K562 (cell line): ENCODE data around the gene EDA. TPM values are rescaled to one million over a fixed set of nuclear protein-coding genes. Genes with fewer than 3 reads are reported as not detected.

Experiments
- ATAC-seq: fragments of 200-7000 bp; cut with Tn5 transposase; 3 replicates; pipeline ENCODE4 v1.9.1; 2020; ENCODE audit warnings: moderate library complexity
- BruUV-seq: library from RNA; stranded (reverse); fragments of 400-500 nt; replicated peaks from 2 replicates; lab custom pipeline; 2021; lab: Mats Ljungman, UMichigan
- CTCF ChIA-PET: fragments of 300-600 bp; formaldehyde crosslinking; extraction: SDS; loops from one replicate; lab custom pipeline; 2021; ENCODE audit warnings: low intra/inter-chr PET ratio; lab: Yijun Ruan, JAX
- POLR2A ChIA-PET: fragments of 300-600, 350-650 bp; sonication (Branson Sonifier 250); formaldehyde crosslinking; extraction: SDS; loops from one replicate; lab custom pipeline; 2021; ENCODE audit warnings: antibody characterized with exemption, inconsistent platforms; lab: Yijun Ruan, JAX
- DNase-seq, 4 experiments: peaks; one replicate each; pipeline versions ENCODE4 v3.0.0 to v3.0.0-alpha.2; 2011 to 2018; ENCODE audit warnings: low spot score in 3 of 4, mixed read lengths in 3 of 4; ENCODE audit errors: extremely low read depth in 1 of 4
- FAIRE-seq: peaks from 2 replicates; lab custom pipeline; 2011; peaks lifted over from hg19 to GRCh38; lab: Jason Lieb, UNC
- H2AFZ ChIP-seq: 2 replicates; pipeline ENCODE4 v1.6.0; 2011; ENCODE audit warnings: low read depth, low read length, control low read depth, inconsistent platforms
- H3K27ac ChIP-seq: fragments of 200-600 bp; 3 replicates; pipeline ENCODE4 v1.8.0; 2011; ENCODE audit warnings: low read depth, mild to moderate bottlenecking, control low read depth, inconsistent platforms, low read length, moderate library complexity, mixed read lengths; ENCODE audit errors: extremely low read depth
- H3K27me3 ChIP-seq, 2 experiments: fragments of 300-600 bp in 1 of 2; 2 replicates in 1 of 2; 3 replicates in 1 of 2; pipeline versions ENCODE4 v1.6.0 to v1.8.0; 2011; ENCODE audit warnings: inconsistent platforms in 2 of 2, low read length in 2 of 2, mild to moderate bottlenecking in 1 of 2, mixed read lengths in 1 of 2, moderate library complexity in 1 of 2; ENCODE audit not compliant: control insufficient read depth in 2 of 2, insufficient read depth in 2 of 2
- H3K36me3 ChIP-seq: fragments of 300-600 bp; 3 replicates; pipeline ENCODE4 v1.8.0; 2011; ENCODE audit warnings: mild to moderate bottlenecking, low read length, inconsistent platforms; ENCODE audit not compliant: control insufficient read depth, insufficient read depth
- H3K4me1 ChIP-seq, 2 experiments: fragments of 200-600 bp in 1 of 2; replicated peaks in 1 of 2; 2 replicates in 1 of 2; 3 replicates in 1 of 2; pipeline versions ENCODE4 v1.5.1 to v1.8.0; 2011; ENCODE audit warnings: inconsistent platforms in 2 of 2, low read length in 2 of 2, mild to moderate bottlenecking in 1 of 2, mixed read lengths in 1 of 2, moderate library complexity in 1 of 2; ENCODE audit not compliant: control insufficient read depth in 2 of 2, insufficient read depth in 2 of 2
- H3K4me2 ChIP-seq: 2 replicates; pipeline ENCODE4 v1.6.1; 2011; ENCODE audit warnings: low read length, control low read depth, inconsistent platforms, mixed read lengths; ENCODE audit not compliant: insufficient read depth
- H3K4me3 ChIP-seq: fragments of 200-600 bp; sonication (generic), shearing (Covaris generic); 2 replicates; pipeline ENCODE4 v1.5.1; 2016; ENCODE audit warnings: control low read depth, inconsistent platforms
- H3K79me2 ChIP-seq: fragments of 200-600 bp; 3 replicates; pipeline ENCODE4 v1.8.0; 2011; ENCODE audit warnings: low read length, inconsistent platforms; ENCODE audit not compliant: control insufficient read depth, insufficient read depth
- H3K9ac ChIP-seq, 2 experiments: 2 replicates each; pipeline versions ENCODE4 v1.6.0 to v1.6.1; 2011; ENCODE audit warnings: low read depth in 2 of 2, low read length in 2 of 2, control low read depth in 1 of 2, inconsistent platforms in 1 of 2, mild to moderate bottlenecking in 1 of 2, mixed read lengths in 1 of 2; ENCODE audit not compliant: insufficient read depth in 1 of 2
- H3K9me1 ChIP-seq: one replicate; pipeline ENCODE4 v1.6.0; 2011; ENCODE audit warnings: inconsistent platforms, mild to moderate bottlenecking, low read length, moderate library complexity; ENCODE audit not compliant: control insufficient read depth, insufficient read depth
- H3K9me3 ChIP-seq: replicated peaks from 2 replicates; pipeline ENCODE4 v1.5.1; 2011; ENCODE audit warnings: low read depth, low read length, inconsistent platforms; ENCODE audit not compliant: control insufficient read depth, insufficient read depth
- H4K20me1 ChIP-seq: replicated peaks from 2 replicates; pipeline ENCODE4 v1.6.1; 2011; ENCODE audit warnings: low read length, inconsistent platforms, mixed read lengths; ENCODE audit not compliant: control insufficient read depth, insufficient read depth
- C11orf30 ChIP-seq: fragments of 450-650 bp; IDR thresholded peaks from 2 replicates; pipeline ENCODE4 v1.6.1; 2016; ENCODE audit warnings: low read depth, mild to moderate bottlenecking
- CTCF ChIP-seq, 3 experiments: IDR thresholded peaks in 2 of 3; conservative IDR thresholded peaks in 1 of 3; 2 replicates each; pipeline ENCODE4 v1.5.1; 2011 to 2012; ENCODE audit warnings: low read length in 3 of 3, mild to moderate bottlenecking in 3 of 3, control low read depth in 2 of 3, improper control_type of control experiment in 1 of 3, inconsistent platforms in 1 of 3, low read depth in 1 of 3, mixed read lengths in 1 of 3, moderate library complexity in 1 of 3; ENCODE audit not compliant: insufficient read depth in 2 of 3
- NKRF ChIP-seq: fragments of 450-650 bp; IDR thresholded peaks from 2 replicates; pipeline ENCODE4 v1.6.1; 2016; ENCODE audit warnings: borderline replicate concordance
- RAD21 ChIP-seq, 2 experiments: fragments of 250-450 bp in 1 of 2; fragments of 450-650 bp in 1 of 2; sonication (Bioruptor Pico) in 1 of 2; formaldehyde crosslinking in 1 of 2; IDR thresholded peaks in 1 of 2; conservative IDR thresholded peaks in 1 of 2; 2 replicates each; pipeline versions ENCODE4 v1.4.0 to v1.8.0; 2020 to 2022; ENCODE audit warnings: mild to moderate bottlenecking in 2 of 2, moderate library complexity in 1 of 2
- REST ChIP-seq, 2 experiments: fragments of 450-650 bp; formaldehyde crosslinking in 1 of 2; IDR thresholded peaks; 2 replicates each; pipeline versions ENCODE4 v1.4.0 to v1.6.1; 2014 to 2020; ENCODE audit warnings: mild to moderate bottlenecking in 2 of 2, borderline replicate concordance in 1 of 2, low read depth in 1 of 2
- SETDB1 ChIP-seq: IDR thresholded peaks from one replicate; pipeline ENCODE4 v1.6.1; 2012; ENCODE audit warnings: low read length, control low read depth, inconsistent platforms
- SMC3 ChIP-seq: conservative IDR thresholded peaks from 2 replicates; pipeline ENCODE4 v1.6.1; 2011; ENCODE audit warnings: low read depth, low read length, improper control_type of control experiment; ENCODE audit not compliant: insufficient read depth
- TCF7L2 ChIP-seq: fragments of 150-350 bp; IDR thresholded peaks from 2 replicates; pipeline ENCODE4 v1.6.1; 2016; ENCODE audit warnings: low read depth, mild to moderate bottlenecking, low read length, moderate library complexity
- WGBS: fragments of 100-300 bp; shearing (Covaris generic); methylation state at CpG from one replicate; pipeline ENCODE4 v1.1.6; 2016; ENCODE audit warnings: low coverage, mixed read lengths; ENCODE audit not compliant: insufficient coverage; ENCODE audit errors: missing lambda C conversion rate; 5-methylcytosine and 5-hydroxymethylcytosine counted together
- in situ Hi-C: fragments of 300-500 bp; cut with MboI; formaldehyde crosslinking; loops from 4 replicates; pipeline ENCODE4 v1.15.0; 2018; ENCODE audit warnings: inconsistent platforms, mixed read lengths
- intact Hi-C: fragments of 100-400 bp; cut with micrococcal nuclease; formaldehyde crosslinking; loops from 2 replicates; pipeline ENCODE4 v1.14.2; 2022
- polyA plus RNA-seq, 8 experiments: library from polyadenylated mRNA; depleted of rRNA in 4 of 8; stranded (reverse) in 5 of 8; unstranded in 3 of 8; fragments of >200 nt; fragmentation: Nextera tagmentation in 2 of 8; fragmentation: Illumina TruSeq in 1 of 8; extraction: Ambion mirVana in 2 of 8; extraction: Trizol in 1 of 8; gene quantifications; 2 replicates each; pipeline versions ENCODE4 v1.2.1 to v1.2.3, GENCODE V29; 2011 to 2014; ENCODE audit warnings: inconsistent platforms in 1 of 8, missing spikeins in 1 of 8
- total RNA-seq, 7 experiments: library from RNA; depleted of rRNA in 6 of 7; stranded (reverse); fragments of >200 nt in 6 of 7; fragmentation: Illumina TruSeq in 2 of 7; extraction: Trizol in 2 of 7; gene quantifications; 2 replicates each; pipeline versions ENCODE4 v1.2.1 to v1.2.3, GENCODE V29; 2011 to 2021; ENCODE audit warnings: low replicate concordance in 1 of 7

Gene EDA
- total and polyA plus RNA-seq, 9 of the 15 experiments (the other 6 are each of a cell fraction or from before 2014, with no cell fraction given), result 0.03 to 0.40 (median 0.07) TPM

GRCh38 chrX:69618803-69619202 lies 2.9 kb downstream of the EDA start:
- in situ Hi-C loops, result no loop called here
- no peak overlapping the region for H3K4me3 ChIP-seq
- no peaks in the 10 kb centered on the region for H3K79me2 ChIP-seq
- no peak overlapping the region for H3K27ac ChIP-seq
- DNase-seq (peak in 1 of 4 experiments; percentile 3), FAIRE-seq (no peak), ATAC-seq (no peak)
- no peaks in the 10 kb centered on the region for H3K9me1 ChIP-seq
- no TSS peak for BruUV-seq
- no peaks in the 10 kb centered on the region for H3K9me3 ChIP-seq
- no peak overlapping the region for H2AFZ ChIP-seq
- intact Hi-C loops, result loop anchor here (1.0 kb wide), 1 partner anchor 81 kb away; no protein-coding TSS in a partner anchor
- H3K27me3 ChIP-seq, result peaks cover 0 to 6% of the 10 kb centered on the region in 2 experiments; a peak in 1 of 5 replicates
- H3K4me1 ChIP-seq, result peaks cover 0 to 13% of the 10 kb centered on the region in 2 experiments; a peak in 2 of 5 replicates
- no peak overlapping the region for H3K4me2 ChIP-seq
- ChIA-PET POLR2A (interaction anchor here (1.4 kb wide), 1 partner anchor 14 kb away, joined by 3 read pairs; no protein-coding TSS in a partner anchor), CTCF (interaction anchor here (0.6 to 1.3 kb wide), 2 partner anchors 80 to 81 kb away, joined by 3 to 5 read pairs; no protein-coding TSS in a partner anchor)
- WGBS, result 0% methylated on average over 1 of the region's 1 CpG
- no peaks in the 10 kb centered on the region for H4K20me1 ChIP-seq
- no peaks in the 10 kb centered on the region for H3K36me3 ChIP-seq
- H3K9ac ChIP-seq, result no peak overlapping the region
- peak; percentile 59; the same call in 1 of the 2 replicates for TF ChIP-seq C11orf30
- TF ChIP-seq RAD21 (CRISPR knock-in tag; conservative IDR thresholded peaks at IDR 0.05 in 1 of 2, IDR thresholded peaks at IDR 0.05 in 1 of 2), result peak; percentile 31 to 50; a peak in 2 of 4 replicates
- peak in 2 of 3 experiments; percentile 4 to 46; a peak in 3 of 6 replicates for TF ChIP-seq CTCF (IDR thresholded peaks at IDR 0.05 in 2 of 3, conservative IDR thresholded peaks at IDR 0.05 in 1 of 3; ENCODE audit: insufficient read depth in 2 of 3, low read depth in 1 of 3, low read length in 3 of 3)
- TF ChIP-seq SETDB1, result no peak
- TF ChIP-seq NKRF, result no peak
- 0 out of 2 replicates have a peak, but pooled peaks have one; percentile 16 for TF ChIP-seq SMC3
- TF ChIP-seq TCF7L2, result no peak
- TF ChIP-seq REST (IDR thresholded peaks at IDR 0.05; ENCODE audit: borderline replicate concordance), result peak; percentile 21; the same call in 1 of the 2 replicates
- no peak for TF ChIP-seq REST (CRISPR knock-in tag; IDR thresholded peaks at IDR 0.05; ENCODE audit: low read depth)
